Measurements from ENCODE around the gene MRPL22.
"Not testable (repeated sequence)": the region's sequence is repeated elsewhere in the genome, so short reads cannot be mapped to it uniquely, and the experiment has no call there.

MRPL22 gene

GRCh38 chr5:154940772-154941620 is at the start of gene MRPL22:
TSS of gene MRPL22 (plus strand) at chr5:154941073. CDS start at chr5:154941111, 38 bp downstream.
- no peaks in the 10 kb centered on the region for H3K9me3 Mint-ChIP-seq
- peak within 1 kb of the TSS; percentile 96 for H3K27ac Mint-ChIP-seq
- intact Hi-C loops (cut with micrococcal nuclease), result loop anchor here (2.0 to 10.0 kb wide), 2 partner anchors 204 to 290 kb away; no protein-coding TSS in a partner anchor
- peaks cover 14% of the 10 kb centered on the region for H3K36me3 Mint-ChIP-seq (ENCODE audit: low read depth)
- no peaks in the 10 kb centered on the region for H3K27me3 Mint-ChIP-seq
- peak within 1 kb of the TSS; percentile 99 for H3K4me3 Mint-ChIP-seq
- peaks cover 14% of the 10 kb centered on the region for H3K4me1 Mint-ChIP-seq (ENCODE audit: low read depth)

- intact Hi-C loops (cut with micrococcal nuclease), result no loop called here
- Mint-ChIP-seq H3K27me3 (no peaks in the 10 kb centered on the region), H3K4me3 (no peak overlapping the region), H3K9me3 (peaks cover 9% of the 10 kb centered on the region), H3K4me1 (ENCODE audit: low read depth) (no peaks in the 10 kb centered on the region), H3K36me3 (ENCODE audit: low read depth) (peaks cover 97% of the 10 kb centered on the region), H3K27ac (no peak overlapping the region)
These were observed 48.5 kb upstream of the MRPL22 start for GRCh38 chr5:154892369-154892771.

GRCh38 chr5:154893381-154893780 is 47.5 kb upstream of the MRPL22 start:
- H3K27ac Mint-ChIP-seq, result no peak overlapping the region
- no peaks in the 10 kb centered on the region for H3K4me1 Mint-ChIP-seq (ENCODE audit: low read depth)
- no peak overlapping the region for H3K4me3 Mint-ChIP-seq
- H3K27me3 Mint-ChIP-seq, result no peaks in the 10 kb centered on the region
- intact Hi-C loops (cut with micrococcal nuclease), result no loop called here
- H3K9me3 Mint-ChIP-seq, result peaks cover 2% of the 10 kb centered on the region
- peaks cover 97% of the 10 kb centered on the region for H3K36me3 Mint-ChIP-seq (ENCODE audit: low read depth)

- intact Hi-C loops (cut with micrococcal nuclease), result no loop called here
- Mint-ChIP-seq H3K36me3 (ENCODE audit: low read depth) (peaks cover 92% of the 10 kb centered on the region), H3K9me3 (no peaks in the 10 kb centered on the region), H3K4me1 (ENCODE audit: low read depth) (no peaks in the 10 kb centered on the region), H3K27ac (no peak overlapping the region), H3K4me3 (no peak overlapping the region), H3K27me3 (no peaks in the 10 kb centered on the region)
These were observed 45.0 kb upstream of the MRPL22 start for GRCh38 chr5:154895606-154896561.

GRCh38 chr5:154896562-154897165 is 44.2 kb upstream of the MRPL22 start:
- Mint-ChIP-seq H3K4me1 (ENCODE audit: low read depth) (no peaks in the 10 kb centered on the region), H3K4me3 (no peak overlapping the region), H3K27me3 (no peaks in the 10 kb centered on the region), H3K27ac (no peak overlapping the region), H3K9me3 (no peaks in the 10 kb centered on the region), H3K36me3 (ENCODE audit: low read depth) (peaks cover 92% of the 10 kb centered on the region)
- intact Hi-C loops (cut with micrococcal nuclease), result no loop called here

- intact Hi-C loops (cut with micrococcal nuclease), result no loop called here
- H3K36me3 Mint-ChIP-seq (ENCODE audit: low read depth), result peaks cover 92% of the 10 kb centered on the region
- no peak overlapping the region for H3K27ac Mint-ChIP-seq
- H3K9me3 Mint-ChIP-seq, result no peaks in the 10 kb centered on the region
- no peaks in the 10 kb centered on the region for H3K4me1 Mint-ChIP-seq (ENCODE audit: low read depth)
- no peaks in the 10 kb centered on the region for H3K27me3 Mint-ChIP-seq
- no peak overlapping the region for H3K4me3 Mint-ChIP-seq
These were observed 42.7 kb upstream of the MRPL22 start for GRCh38 chr5:154898210-154898609.

GRCh38 chr5:154899151-154899816 is 41.6 kb upstream of the MRPL22 start:
- Mint-ChIP-seq H3K4me1 (ENCODE audit: low read depth) (no peaks in the 10 kb centered on the region), H3K27ac (no peak overlapping the region), H3K27me3 (no peaks in the 10 kb centered on the region), H3K36me3 (ENCODE audit: low read depth) (peaks cover 92% of the 10 kb centered on the region), H3K4me3 (no peak overlapping the region), H3K9me3 (no peaks in the 10 kb centered on the region)
- intact Hi-C loops (cut with micrococcal nuclease), result no loop called here

GRCh38 chr5:154900066-154900465 is 40.8 kb upstream of the MRPL22 start:
- H3K9me3 Mint-ChIP-seq, result no peaks in the 10 kb centered on the region
- peaks cover 92% of the 10 kb centered on the region for H3K36me3 Mint-ChIP-seq (ENCODE audit: low read depth)
- no peaks in the 10 kb centered on the region for H3K27me3 Mint-ChIP-seq
- intact Hi-C loops (cut with micrococcal nuclease), result no loop called here
- no peak overlapping the region for H3K4me3 Mint-ChIP-seq
- H3K4me1 Mint-ChIP-seq (ENCODE audit: low read depth), result no peaks in the 10 kb centered on the region
- no peak overlapping the region for H3K27ac Mint-ChIP-seq

GRCh38 chr5:154901276-154901675 is 39.6 kb upstream of the MRPL22 start:
- no peak overlapping the region for H3K4me3 Mint-ChIP-seq
- H3K27me3 Mint-ChIP-seq, result no peaks in the 10 kb centered on the region
- no peaks in the 10 kb centered on the region for H3K4me1 Mint-ChIP-seq (ENCODE audit: low read depth)
- H3K9me3 Mint-ChIP-seq, result no peaks in the 10 kb centered on the region
- no peak overlapping the region for H3K27ac Mint-ChIP-seq
- peaks cover 90% of the 10 kb centered on the region for H3K36me3 Mint-ChIP-seq (ENCODE audit: low read depth)
- intact Hi-C loops (cut with micrococcal nuclease), result no loop called here

GRCh38 chr5:154901913-154902312 is 39.0 kb upstream of the MRPL22 start:
- no peak overlapping the region for H3K27ac Mint-ChIP-seq
- H3K36me3 Mint-ChIP-seq (ENCODE audit: low read depth), result peaks cover 90% of the 10 kb centered on the region
- H3K27me3 Mint-ChIP-seq, result no peaks in the 10 kb centered on the region
- H3K4me3 Mint-ChIP-seq, result no peak overlapping the region
- intact Hi-C loops (cut with micrococcal nuclease), result no loop called here
- H3K4me1 Mint-ChIP-seq (ENCODE audit: low read depth), result no peaks in the 10 kb centered on the region
- H3K9me3 Mint-ChIP-seq, result no peaks in the 10 kb centered on the region

- H3K27ac Mint-ChIP-seq; intact Hi-C loops (cut with micrococcal nuclease); H3K9me3 Mint-ChIP-seq; H3K27me3 Mint-ChIP-seq; H3K4me1 Mint-ChIP-seq (ENCODE audit: low read depth); H3K4me3 Mint-ChIP-seq: not testable (repeated sequence)
- peaks cover 95% of the 10 kb centered on the region for H3K36me3 Mint-ChIP-seq (ENCODE audit: low read depth)
These were observed 35.3 kb upstream of the MRPL22 start for GRCh38 chr5:154905601-154906000.

- Mint-ChIP-seq H3K36me3 (ENCODE audit: low read depth) (peaks cover 73% of the 10 kb centered on the region), H3K4me3 (no peak overlapping the region), H3K27ac (no peak overlapping the region), H3K9me3 (no peaks in the 10 kb centered on the region), H3K27me3 (no peaks in the 10 kb centered on the region), H3K4me1 (ENCODE audit: low read depth) (no peaks in the 10 kb centered on the region)
- intact Hi-C loops (cut with micrococcal nuclease), result no loop called here
These were observed 24.0 kb upstream of the MRPL22 start for GRCh38 chr5:154916874-154917273.

GRCh38 chr5:154917757-154918156 is 23.1 kb upstream of the MRPL22 start:
- no peaks in the 10 kb centered on the region for H3K27me3 Mint-ChIP-seq
- H3K4me3 Mint-ChIP-seq, result no peak overlapping the region
- H3K4me1 Mint-ChIP-seq (ENCODE audit: low read depth), result no peaks in the 10 kb centered on the region
- no peaks in the 10 kb centered on the region for H3K9me3 Mint-ChIP-seq
- H3K36me3 Mint-ChIP-seq (ENCODE audit: low read depth), result peaks cover 67% of the 10 kb centered on the region
- no peak overlapping the region for H3K27ac Mint-ChIP-seq
- intact Hi-C loops (cut with micrococcal nuclease), result no loop called here
